MM.1S (cell line): ENCODE measurements around the gene SYNDIG1.

Source experiments
- EZH2 ChIP-seq: fragments of 300-600 bp; sonication (generic); optimal IDR thresholded peaks from 2 replicates; pipeline ENCODE3; 2017; ENCODE audit warnings: low read depth, mild to moderate bottlenecking, antibody characterized with exemption, low read length, mixed read lengths
- TF ChIP-seq, protein P1 (sequence below): fragments of 300-600 bp; sonication (generic); IDR thresholded peaks from 2 replicates; pipeline ENCODE4 v1.5.1; 2016; ENCODE audit warnings: antibody characterized with exemption, low read length, mixed read lengths

DNA sequence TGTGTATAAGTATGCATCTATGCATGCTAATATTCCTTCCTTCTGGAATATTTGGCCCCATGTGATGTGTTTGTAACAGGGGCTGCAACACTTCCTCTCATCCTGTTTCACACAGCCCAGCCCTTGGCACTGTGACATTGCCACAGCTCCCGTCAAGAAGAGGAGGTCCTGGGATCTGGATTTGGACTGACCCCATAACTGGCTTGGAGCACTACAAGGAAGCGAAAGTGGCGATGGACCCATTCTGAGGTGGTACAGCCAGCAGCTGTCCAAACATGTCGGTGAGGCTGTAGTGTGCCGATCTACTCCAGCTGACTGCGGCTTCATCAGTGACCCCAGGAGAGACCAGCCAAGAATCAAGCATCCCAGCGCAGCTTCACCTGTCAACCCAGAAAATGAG, 18.2 kb downstream of the SYNDIG1 start:
- TF ChIP-seq, protein P1, sequence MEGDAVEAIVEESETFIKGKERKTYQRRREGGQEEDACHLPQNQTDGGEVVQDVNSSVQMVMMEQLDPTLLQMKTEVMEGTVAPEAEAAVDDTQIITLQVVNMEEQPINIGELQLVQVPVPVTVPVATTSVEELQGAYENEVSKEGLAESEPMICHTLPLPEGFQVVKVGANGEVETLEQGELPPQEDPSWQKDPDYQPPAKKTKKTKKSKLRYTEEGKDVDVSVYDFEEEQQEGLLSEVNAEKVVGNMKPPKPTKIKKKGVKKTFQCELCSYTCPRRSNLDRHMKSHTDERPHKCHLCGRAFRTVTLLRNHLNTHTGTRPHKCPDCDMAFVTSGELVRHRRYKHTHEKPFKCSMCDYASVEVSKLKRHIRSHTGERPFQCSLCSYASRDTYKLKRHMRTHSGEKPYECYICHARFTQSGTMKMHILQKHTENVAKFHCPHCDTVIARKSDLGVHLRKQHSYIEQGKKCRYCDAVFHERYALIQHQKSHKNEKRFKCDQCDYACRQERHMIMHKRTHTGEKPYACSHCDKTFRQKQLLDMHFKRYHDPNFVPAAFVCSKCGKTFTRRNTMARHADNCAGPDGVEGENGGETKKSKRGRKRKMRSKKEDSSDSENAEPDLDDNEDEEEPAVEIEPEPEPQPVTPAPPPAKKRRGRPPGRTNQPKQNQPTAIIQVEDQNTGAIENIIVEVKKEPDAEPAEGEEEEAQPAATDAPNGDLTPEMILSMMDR: no peak
- no peak for TF ChIP-seq EZH2
